LNCaP clone FGC (cell line): ENCODE results near the gene TNS1.

Experiments
- DNase-seq: peaks from one replicate; pipeline ENCODE4 v3.0.0-alpha.2; 2011; ENCODE audit warnings: low read depth
- H3K4me3 ChIP-seq: 2 replicates; pipeline ENCODE4 v1.5.1; 2011; ENCODE audit warnings: mild to moderate bottlenecking, low read depth, low read length, control low read depth
- TF ChIP-seq, protein P1 (sequence below): IDR thresholded peaks from 2 replicates; pipeline ENCODE4 v1.5.1; 2012; ENCODE audit warnings: mild to moderate bottlenecking; ENCODE audit not compliant: control insufficient read depth, insufficient read depth; ENCODE audit errors: extremely low read depth

TNS1 gene

DNA sequence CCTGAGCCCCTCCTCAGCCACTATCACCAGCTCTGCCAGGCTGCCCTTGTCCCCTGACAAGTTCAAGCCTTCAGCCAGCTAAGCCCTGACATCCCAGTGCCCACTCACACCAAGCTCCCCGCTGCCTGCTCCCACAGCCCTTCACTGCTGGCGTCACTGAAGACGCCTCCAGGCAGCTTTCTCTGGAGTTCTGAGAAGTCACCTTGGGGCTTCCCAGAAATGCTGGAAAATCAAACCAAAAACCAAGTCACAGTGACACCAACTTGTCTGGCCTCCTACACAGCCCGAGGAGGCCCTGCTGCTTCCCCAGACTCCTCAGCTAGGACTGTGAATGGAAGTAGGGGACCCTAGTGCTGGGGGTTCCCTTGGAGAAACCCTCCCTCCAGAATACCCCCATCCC is 2.2 kb upstream of the TNS1 start:
- TF ChIP-seq, protein P1, sequence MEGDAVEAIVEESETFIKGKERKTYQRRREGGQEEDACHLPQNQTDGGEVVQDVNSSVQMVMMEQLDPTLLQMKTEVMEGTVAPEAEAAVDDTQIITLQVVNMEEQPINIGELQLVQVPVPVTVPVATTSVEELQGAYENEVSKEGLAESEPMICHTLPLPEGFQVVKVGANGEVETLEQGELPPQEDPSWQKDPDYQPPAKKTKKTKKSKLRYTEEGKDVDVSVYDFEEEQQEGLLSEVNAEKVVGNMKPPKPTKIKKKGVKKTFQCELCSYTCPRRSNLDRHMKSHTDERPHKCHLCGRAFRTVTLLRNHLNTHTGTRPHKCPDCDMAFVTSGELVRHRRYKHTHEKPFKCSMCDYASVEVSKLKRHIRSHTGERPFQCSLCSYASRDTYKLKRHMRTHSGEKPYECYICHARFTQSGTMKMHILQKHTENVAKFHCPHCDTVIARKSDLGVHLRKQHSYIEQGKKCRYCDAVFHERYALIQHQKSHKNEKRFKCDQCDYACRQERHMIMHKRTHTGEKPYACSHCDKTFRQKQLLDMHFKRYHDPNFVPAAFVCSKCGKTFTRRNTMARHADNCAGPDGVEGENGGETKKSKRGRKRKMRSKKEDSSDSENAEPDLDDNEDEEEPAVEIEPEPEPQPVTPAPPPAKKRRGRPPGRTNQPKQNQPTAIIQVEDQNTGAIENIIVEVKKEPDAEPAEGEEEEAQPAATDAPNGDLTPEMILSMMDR, result no peak
- no peak overlapping the region for H3K4me3 ChIP-seq
- no peak for DNase-seq

GRCh38 chr2:218003981-218004419 is 1.2 kb upstream of the TNS1 start:
- no peak for DNase-seq
- H3K4me3 ChIP-seq, result no peak overlapping the region
- TF ChIP-seq, protein P1, result no peak

GRCh38 chr2:218003281-218003944 is 618 bp upstream of the TNS1 start:
- no peak for DNase-seq
- H3K4me3 ChIP-seq, result no peak overlapping the region
- TF ChIP-seq, protein P1, result no peak

DNA sequence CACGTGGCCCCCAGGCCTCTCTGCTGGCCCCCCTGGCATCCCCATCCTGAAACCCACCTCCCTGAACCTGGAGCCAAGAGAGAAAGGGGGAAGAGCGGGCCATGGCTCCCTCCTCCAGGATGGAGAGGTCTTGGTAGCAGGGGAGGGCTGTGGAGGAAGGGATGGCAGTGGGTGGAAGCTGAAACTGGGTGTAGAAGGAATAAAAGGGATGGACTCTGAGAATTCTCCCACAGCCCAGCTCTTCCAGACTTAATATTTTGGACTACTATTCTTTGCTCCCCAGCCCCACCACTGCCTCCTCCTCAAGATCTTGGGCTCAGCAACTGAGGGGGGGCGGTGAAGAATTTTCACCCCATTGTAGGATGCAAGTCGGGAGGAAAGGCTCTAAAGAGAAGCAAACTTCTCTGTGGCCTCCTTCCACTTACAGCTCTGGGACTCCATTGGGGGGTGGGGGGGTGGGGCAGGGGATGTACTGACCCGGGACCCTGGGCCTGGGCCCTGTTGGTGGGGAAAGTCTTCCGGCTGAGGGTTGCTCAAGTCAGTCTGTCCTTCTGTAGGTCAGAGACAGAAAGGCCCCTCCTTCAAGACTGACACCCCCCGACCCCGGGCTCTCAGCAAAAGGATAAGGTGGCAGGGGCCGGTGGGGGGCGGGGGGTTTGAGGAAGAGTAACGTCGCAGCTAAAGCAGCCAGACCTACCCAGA is 501 bp downstream of the TNS1 start:
- TF ChIP-seq, protein P1, result no peak
- no peak overlapping the region for H3K4me3 ChIP-seq
- no peak for DNase-seq

DNA sequence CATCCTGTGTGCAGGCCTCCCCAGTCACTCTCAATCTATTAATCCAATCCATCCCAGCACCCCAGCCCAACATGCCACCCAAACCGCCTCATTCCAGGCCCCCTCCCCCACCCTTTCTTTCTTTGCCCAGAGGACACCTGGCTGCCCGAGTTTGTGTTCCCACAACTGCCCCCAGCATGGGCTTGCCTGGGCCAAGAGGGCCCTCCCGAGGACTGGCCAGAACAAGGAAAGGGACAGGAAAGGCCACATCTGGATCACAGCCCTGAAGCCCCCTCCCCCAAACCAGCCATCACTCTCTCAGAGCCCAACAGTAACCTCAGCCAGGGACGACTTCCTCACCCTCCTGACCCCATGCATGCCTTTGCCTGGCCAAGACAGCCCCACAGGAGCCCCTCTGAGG is 1.2 kb downstream of the TNS1 start:
- no peak for DNase-seq
- TF ChIP-seq, protein P1, result no peak
- no peak overlapping the region for H3K4me3 ChIP-seq

DNA sequence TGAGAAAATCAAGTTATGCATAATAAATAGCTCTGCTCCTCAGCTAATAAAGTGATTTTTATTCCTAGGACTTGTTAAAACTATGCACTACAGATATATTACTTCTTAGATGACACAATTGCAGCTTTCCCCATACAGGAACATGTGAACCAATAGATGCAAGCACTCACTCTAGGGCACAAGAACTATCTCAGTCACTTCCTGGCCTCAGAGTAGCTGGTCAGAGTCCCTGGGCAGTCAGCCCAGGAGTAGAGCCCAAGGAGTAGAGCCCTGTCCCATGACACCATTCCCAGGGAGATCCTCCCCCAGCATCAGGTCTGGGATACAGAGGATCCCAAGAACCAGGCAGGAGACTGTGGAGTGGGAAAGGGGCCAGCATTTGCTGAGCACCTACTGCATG is 2.7 kb downstream of the TNS1 start:
- DNase-seq, result no peak
- TF ChIP-seq, protein P1, result no peak
- no peak overlapping the region for H3K4me3 ChIP-seq
